DND-41 (cell line): ENCODE results near the gene PLEKHA6.

Experiments used
- CTCF ChIP-seq: IDR thresholded peaks from 2 replicates; pipeline ENCODE4 v1.5.1; 2012; ENCODE audit warnings: borderline replicate concordance, low read length, moderate library complexity, mild to moderate bottlenecking; ENCODE audit not compliant: poor library complexity, severe bottlenecking; ENCODE audit errors: extremely low read depth
- EZH2 ChIP-seq: IDR thresholded peaks from 3 replicates; pipeline ENCODE4 v1.6.1; 2012; ENCODE audit warnings: borderline replicate concordance, low read depth, mild to moderate bottlenecking, moderate library complexity, low read length, inconsistent platforms; ENCODE audit not compliant: severe bottlenecking

- TF ChIP-seq EZH2 (no peak), CTCF (no peak)
Observed at GRCh38 chr1:204274446-204274845, 85.3 kb downstream of the PLEKHA6 start.
